Measurements from ENCODE around the gene PRR5L.

Gene PRR5L

GRCh38 chr11:36417154-36417553 lies 121.1 kb downstream of the PRR5L start:
- Histone ChIP-seq H3K36me3 (ENCODE audit: low read length) (no peaks in the 10 kb centered on the region), H3K4me3 (ENCODE audit: insufficient read depth, low read length, poor library complexity, severe bottlenecking) (no peak overlapping the region), H3K9me2 (replicated peaks; ENCODE audit: insufficient read depth, low read length) (no peaks in the 10 kb centered on the region), H3K27me3 (ENCODE audit: low read length) (0 out of 2 replicates have a peak, but pooled peaks cover 3% of the 10 kb centered on the region), H3K9me3 (ENCODE audit: insufficient read depth, low read length) (no peaks in the 10 kb centered on the region), H3K9ac (ENCODE audit: low read length) (no peak overlapping the region), H3F3A (ENCODE audit: insufficient read depth) (no peaks in the 10 kb centered on the region), H3K27ac (ENCODE audit: low read depth, low read length) (no peak overlapping the region), H4K20me1 (ENCODE audit: low read depth, low read length) (no peaks in the 10 kb centered on the region), H3K4me2 (ENCODE audit: low read depth, low read length, poor library complexity, severe bottlenecking) (no peak overlapping the region), H2AFZ (ENCODE audit: low read depth, low read length, severe bottlenecking) (no peak overlapping the region), H3K79me2 (ENCODE audit: insufficient read depth, low read length) (no peaks in the 10 kb centered on the region)
- TF ChIP-seq, protein P1, sequence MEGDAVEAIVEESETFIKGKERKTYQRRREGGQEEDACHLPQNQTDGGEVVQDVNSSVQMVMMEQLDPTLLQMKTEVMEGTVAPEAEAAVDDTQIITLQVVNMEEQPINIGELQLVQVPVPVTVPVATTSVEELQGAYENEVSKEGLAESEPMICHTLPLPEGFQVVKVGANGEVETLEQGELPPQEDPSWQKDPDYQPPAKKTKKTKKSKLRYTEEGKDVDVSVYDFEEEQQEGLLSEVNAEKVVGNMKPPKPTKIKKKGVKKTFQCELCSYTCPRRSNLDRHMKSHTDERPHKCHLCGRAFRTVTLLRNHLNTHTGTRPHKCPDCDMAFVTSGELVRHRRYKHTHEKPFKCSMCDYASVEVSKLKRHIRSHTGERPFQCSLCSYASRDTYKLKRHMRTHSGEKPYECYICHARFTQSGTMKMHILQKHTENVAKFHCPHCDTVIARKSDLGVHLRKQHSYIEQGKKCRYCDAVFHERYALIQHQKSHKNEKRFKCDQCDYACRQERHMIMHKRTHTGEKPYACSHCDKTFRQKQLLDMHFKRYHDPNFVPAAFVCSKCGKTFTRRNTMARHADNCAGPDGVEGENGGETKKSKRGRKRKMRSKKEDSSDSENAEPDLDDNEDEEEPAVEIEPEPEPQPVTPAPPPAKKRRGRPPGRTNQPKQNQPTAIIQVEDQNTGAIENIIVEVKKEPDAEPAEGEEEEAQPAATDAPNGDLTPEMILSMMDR (IDR thresholded peaks at IDR 0.05; ENCODE audit: insufficient read depth, low read length, poor library complexity, severe bottlenecking) = no peak
- no peak for TF ChIP-seq EZH2phosphoT487 (conservative IDR thresholded peaks at IDR 0.05; ENCODE audit: low read length)

GRCh38 chr11:36419791-36420424 lies 123.8 kb downstream of the PRR5L start:
- 0 out of 2 replicates have a peak, but pooled peaks cover 3% of the 10 kb centered on the region for H3K27me3 ChIP-seq (ENCODE audit: low read length)

GRCh38 chr11:36421546-36422155 lies 125.6 kb downstream of the PRR5L start:
- H4K20me1 ChIP-seq (ENCODE audit: low read depth, low read length) = no peaks in the 10 kb centered on the region
- no peak overlapping the region for H3K27ac ChIP-seq (ENCODE audit: low read depth, low read length)
- no peaks in the 10 kb centered on the region for H3K9me3 ChIP-seq (ENCODE audit: insufficient read depth, low read length)
- no peaks in the 10 kb centered on the region for H3K9me2 ChIP-seq (replicated peaks; ENCODE audit: insufficient read depth, low read length)
- no peak overlapping the region for H2AFZ ChIP-seq (ENCODE audit: low read depth, low read length, severe bottlenecking)
- H3K9ac ChIP-seq (ENCODE audit: low read length) = no peak overlapping the region
- no peak overlapping the region for H3K4me3 ChIP-seq (ENCODE audit: insufficient read depth, low read length, poor library complexity, severe bottlenecking)
- H3K4me2 ChIP-seq (ENCODE audit: low read depth, low read length, poor library complexity, severe bottlenecking) = no peak overlapping the region
- H3K79me2 ChIP-seq (ENCODE audit: insufficient read depth, low read length) = no peaks in the 10 kb centered on the region
- no peaks in the 10 kb centered on the region for H3K36me3 ChIP-seq (ENCODE audit: low read length)
- H3K27me3 ChIP-seq (ENCODE audit: low read length) = 0 out of 2 replicates have a peak, but pooled peaks cover 3% of the 10 kb centered on the region
- TF ChIP-seq EZH2phosphoT487 (conservative IDR thresholded peaks at IDR 0.05; ENCODE audit: low read length) = no peak
- TF ChIP-seq, protein P1 (IDR thresholded peaks at IDR 0.05; ENCODE audit: insufficient read depth, low read length, poor library complexity, severe bottlenecking) = no peak
- no peaks in the 10 kb centered on the region for H3F3A ChIP-seq (ENCODE audit: insufficient read depth)

More at GRCh38 chr11:36419791-36420424, 123.8 kb downstream of the PRR5L start:
- Histone ChIP-seq H3K79me2 (ENCODE audit: insufficient read depth, low read length) (no peaks in the 10 kb centered on the region), H3K36me3 (ENCODE audit: low read length) (no peaks in the 10 kb centered on the region), H3K27ac (ENCODE audit: low read depth, low read length) (no peak overlapping the region), H3K4me2 (ENCODE audit: low read depth, low read length, poor library complexity, severe bottlenecking) (no peak overlapping the region), H3F3A (ENCODE audit: insufficient read depth) (no peaks in the 10 kb centered on the region), H3K4me3 (ENCODE audit: insufficient read depth, low read length, poor library complexity, severe bottlenecking) (no peak overlapping the region), H2AFZ (ENCODE audit: low read depth, low read length, severe bottlenecking) (no peak overlapping the region), H3K9ac (ENCODE audit: low read length) (no peak overlapping the region), H4K20me1 (ENCODE audit: low read depth, low read length) (no peaks in the 10 kb centered on the region), H3K9me3 (ENCODE audit: insufficient read depth, low read length) (no peaks in the 10 kb centered on the region), H3K9me2 (replicated peaks; ENCODE audit: insufficient read depth, low read length) (no peaks in the 10 kb centered on the region)
- TF ChIP-seq EZH2phosphoT487 (conservative IDR thresholded peaks at IDR 0.05; ENCODE audit: low read length) = no peak
- TF ChIP-seq, protein P1 (IDR thresholded peaks at IDR 0.05; ENCODE audit: insufficient read depth, low read length, poor library complexity, severe bottlenecking) = no peak

Measured in SU-DHL-6 (cell line).